Measurements from ENCODE around the gene TRIOBP.

DNA sequence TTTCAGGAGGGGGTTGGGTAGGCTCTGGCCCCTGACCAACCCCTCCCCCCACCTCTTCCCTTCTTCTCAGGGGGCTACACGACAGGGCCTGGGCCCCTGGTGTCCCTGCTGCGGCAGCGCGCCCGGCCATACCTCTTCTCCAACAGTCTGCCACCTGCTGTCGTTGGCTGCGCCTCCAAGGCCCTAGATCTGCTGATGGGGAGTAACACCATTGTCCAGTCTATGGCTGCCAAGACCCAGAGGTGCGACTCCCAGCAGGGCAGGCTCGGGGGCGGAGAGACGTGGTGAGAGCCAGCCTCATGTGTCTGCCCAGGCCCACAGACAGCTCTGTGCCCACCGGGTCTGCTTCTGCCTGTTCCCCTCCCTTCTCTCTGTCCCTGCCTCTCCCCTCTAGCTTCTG lies 118.7 kb downstream of the TRIOBP start:
- TF ChIP-seq, protein P1, sequence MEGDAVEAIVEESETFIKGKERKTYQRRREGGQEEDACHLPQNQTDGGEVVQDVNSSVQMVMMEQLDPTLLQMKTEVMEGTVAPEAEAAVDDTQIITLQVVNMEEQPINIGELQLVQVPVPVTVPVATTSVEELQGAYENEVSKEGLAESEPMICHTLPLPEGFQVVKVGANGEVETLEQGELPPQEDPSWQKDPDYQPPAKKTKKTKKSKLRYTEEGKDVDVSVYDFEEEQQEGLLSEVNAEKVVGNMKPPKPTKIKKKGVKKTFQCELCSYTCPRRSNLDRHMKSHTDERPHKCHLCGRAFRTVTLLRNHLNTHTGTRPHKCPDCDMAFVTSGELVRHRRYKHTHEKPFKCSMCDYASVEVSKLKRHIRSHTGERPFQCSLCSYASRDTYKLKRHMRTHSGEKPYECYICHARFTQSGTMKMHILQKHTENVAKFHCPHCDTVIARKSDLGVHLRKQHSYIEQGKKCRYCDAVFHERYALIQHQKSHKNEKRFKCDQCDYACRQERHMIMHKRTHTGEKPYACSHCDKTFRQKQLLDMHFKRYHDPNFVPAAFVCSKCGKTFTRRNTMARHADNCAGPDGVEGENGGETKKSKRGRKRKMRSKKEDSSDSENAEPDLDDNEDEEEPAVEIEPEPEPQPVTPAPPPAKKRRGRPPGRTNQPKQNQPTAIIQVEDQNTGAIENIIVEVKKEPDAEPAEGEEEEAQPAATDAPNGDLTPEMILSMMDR (IDR thresholded peaks at IDR 0.05; ENCODE audit: low read depth, low read length), result no peak
- no peak for TF ChIP-seq EZH2phosphoT487 (IDR thresholded peaks at IDR 0.05; ENCODE audit: low read depth)
